GM12878 (cell line): ENCODE results near the gene SRCIN1. TPM values are rescaled to one million over a fixed set of nuclear protein-coding genes. Genes with fewer than 3 reads are reported as not detected.

Source experiments
- ATAC-seq: fragments of 200-7000 bp; cut with Tn5 transposase; 3 replicates; pipeline ENCODE4 v1.9.1; 2020; ENCODE audit warnings: mild to moderate bottlenecking, moderate library complexity
- BruUV-seq: library from RNA; stranded (reverse); fragments of 400-500 nt; replicated peaks from 2 replicates; lab custom pipeline; 2021; lab: Mats Ljungman, UMichigan
- CTCF ChIA-PET: fragments of 300-600 bp; sonication (Branson Sonifier 250); formaldehyde crosslinking; extraction: SDS; loops from one replicate; lab custom pipeline; 2021; ENCODE audit warnings: inconsistent platforms; lab: Yijun Ruan, JAX
- POLR2A ChIA-PET: fragments of 350-600 bp; formaldehyde crosslinking; extraction: SDS; loops from one replicate; lab custom pipeline; 2021; ENCODE audit warnings: inconsistent platforms; lab: Charles Lee
- RAD21 ChIA-PET: fragments of 300-600 bp; sonication (Branson Sonifier 250); formaldehyde crosslinking; loops from one replicate; lab custom pipeline; 2023; ENCODE audit warnings: antibody characterized with exemption; ENCODE audit not compliant: unreplicated experiment; lab: Charles Lee
- SMC1A ChIA-PET: fragments of 300-600 bp; sonication (Branson Sonifier 250); formaldehyde crosslinking; loops from one replicate; lab custom pipeline; 2023; ENCODE audit not compliant: unreplicated experiment, uncharacterized antibody; lab: Charles Lee
- DNase-seq: peaks from one replicate; pipeline ENCODE4 v3.0.0-alpha.2; 2011; ENCODE audit warnings: low read depth, low spot score
- FAIRE-seq: peaks from 3 replicates; lab custom pipeline; 2011; peaks lifted over from hg19 to GRCh38; lab: Jason Lieb, UNC
- H2AFZ ChIP-seq: 2 replicates; pipeline ENCODE4 v1.6.0; 2011; ENCODE audit warnings: low read depth, low read length, control low read depth; ENCODE audit not compliant: control insufficient read depth
- H3K27ac ChIP-seq: 2 replicates; pipeline ENCODE4 v1.5.1; 2011; ENCODE audit warnings: control low read depth; ENCODE audit not compliant: control insufficient read depth, insufficient read depth
- H3K27me3 ChIP-seq, 2 experiments: replicated peaks in 1 of 2; 2 replicates each; pipeline versions ENCODE4 v1.6.0 to v1.6.1; 2011; ENCODE audit warnings: low read length in 1 of 2; ENCODE audit not compliant: control insufficient read depth in 2 of 2, insufficient read depth in 2 of 2
- H3K36me3 ChIP-seq, 2 experiments: 2 replicates each; pipeline ENCODE4 v1.5.1; 2011; ENCODE audit warnings: low read length in 1 of 2; ENCODE audit not compliant: control insufficient read depth in 2 of 2, insufficient read depth in 2 of 2
- H3K4me1 ChIP-seq: 2 replicates; pipeline ENCODE4 v1.6.1; 2011; ENCODE audit warnings: mild to moderate bottlenecking, low read length, moderate library complexity, mixed read lengths; ENCODE audit not compliant: control insufficient read depth, insufficient read depth
- H3K4me2 ChIP-seq: 2 replicates; pipeline ENCODE4 v1.6.0; 2011; ENCODE audit warnings: control low read depth; ENCODE audit not compliant: control insufficient read depth, insufficient read depth
- H3K4me3 ChIP-seq: fragments of 200-600 bp; sonication (generic); 2 replicates; pipeline ENCODE4 v1.5.1; 2016
- H3K79me2 ChIP-seq: 2 replicates; pipeline ENCODE4 v1.6.0; 2011; ENCODE audit warnings: low read length; ENCODE audit not compliant: control insufficient read depth, insufficient read depth
- H3K9ac ChIP-seq: 2 replicates; pipeline ENCODE4 v1.8.0; 2011; ENCODE audit warnings: low read length, control low read depth, mixed read lengths; ENCODE audit not compliant: control insufficient read depth, insufficient read depth
- H3K9me3 ChIP-seq: replicated peaks from 3 replicates; pipeline ENCODE4 v1.5.1; 2011; ENCODE audit warnings: mild to moderate bottlenecking, low read length; ENCODE audit not compliant: control insufficient read depth, insufficient read depth
- H4K20me1 ChIP-seq: 2 replicates; pipeline ENCODE4 v1.6.0; 2011; ENCODE audit not compliant: control insufficient read depth, insufficient read depth
- ASH2L ChIP-seq: fragments of 300-600, 200-600 bp; sonication (generic); IDR thresholded peaks from 2 replicates; pipeline ENCODE4 v1.6.1; 2017; ENCODE audit warnings: low read depth, mild to moderate bottlenecking, borderline replicate concordance
- ATF3 ChIP-seq: IDR thresholded peaks from 2 replicates; pipeline ENCODE4 v1.6.1; 2011; ENCODE audit warnings: low read depth, mild to moderate bottlenecking, low read length, moderate library complexity, borderline replicate concordance; ENCODE audit errors: extremely low read depth
- BRCA1 ChIP-seq: IDR thresholded peaks from 2 replicates; pipeline ENCODE4 v1.6.1; 2011; ENCODE audit warnings: low read depth, low read length, improper control_type of control experiment
- CUX1 ChIP-seq: IDR thresholded peaks from 2 replicates; pipeline ENCODE4 v1.6.1; 2012; ENCODE audit warnings: improper control_type of control experiment, low read depth, low read length; ENCODE audit not compliant: insufficient replicate concordance
- IRF3 ChIP-seq: fragments of 450-650 bp; IDR thresholded peaks from 2 replicates; pipeline ENCODE4 v1.6.1; 2014; ENCODE audit warnings: mild to moderate bottlenecking
- MYB ChIP-seq: fragments of 150-350 bp; IDR thresholded peaks from 2 replicates; pipeline ENCODE4 v1.6.1; 2014; ENCODE audit warnings: mild to moderate bottlenecking, low read depth, low read length, borderline replicate concordance
- MYC ChIP-seq: IDR thresholded peaks from 2 replicates; pipeline ENCODE4 v1.6.1; 2011; ENCODE audit warnings: mild to moderate bottlenecking, low read length, moderate library complexity, inconsistent platforms; ENCODE audit not compliant: insufficient read depth, insufficient replicate concordance, insufficient read length, severe bottlenecking
- NR2C1 ChIP-seq: fragments of 450-650 bp; IDR thresholded peaks from 2 replicates; pipeline ENCODE4 v1.6.1; 2017; ENCODE audit warnings: antibody characterized with exemption, mild to moderate bottlenecking, moderate library complexity
- PKNOX1 ChIP-seq: fragments of 450-650 bp; IDR thresholded peaks from 2 replicates; pipeline ENCODE4 v1.6.1; 2016; ENCODE audit warnings: mild to moderate bottlenecking
- SMAD5 ChIP-seq: IDR thresholded peaks from 2 replicates; pipeline ENCODE4 v1.6.1; 2016; ENCODE audit warnings: antibody characterized with exemption, low read depth
- SMC3 ChIP-seq: IDR thresholded peaks from 2 replicates; pipeline ENCODE4 v1.6.1; 2011; ENCODE audit warnings: low read length, improper control_type of control experiment, borderline replicate concordance
- SP1 ChIP-seq: IDR thresholded peaks from one replicate; pipeline ENCODE4 v1.6.1; 2011; ENCODE audit warnings: low read depth, low read length
- SREBF1 ChIP-seq: IDR thresholded peaks from 2 replicates; pipeline ENCODE4 v1.6.1; 2012; ENCODE audit warnings: mild to moderate bottlenecking, low read length
- TCF3 ChIP-seq: IDR thresholded peaks from 2 replicates; pipeline ENCODE4 v1.6.1; 2012; ENCODE audit warnings: low read depth, mild to moderate bottlenecking, low read length, borderline replicate concordance; ENCODE audit not compliant: insufficient read depth
- USF2 ChIP-seq: IDR thresholded peaks from 2 replicates; pipeline ENCODE4 v1.6.1; 2011; ENCODE audit warnings: low read depth, low read length, improper control_type of control experiment, borderline replicate concordance
- ZNF207 ChIP-seq: fragments of 450-650 bp; IDR thresholded peaks from 2 replicates; pipeline ENCODE4 v1.6.1; 2014; ENCODE audit warnings: antibody characterized with exemption, mild to moderate bottlenecking, borderline replicate concordance
- in situ Hi-C: fragments of 300-500 bp; cut with MboI; formaldehyde crosslinking; loops from 9 replicates; pipeline ENCODE4 v1.14.3; 2018; ENCODE audit warnings: mixed read lengths
- intact Hi-C: fragments of 100-400 bp; cut with micrococcal nuclease; formaldehyde crosslinking; loops from one replicate; pipeline ENCODE4 v1.14.2; 2022; ENCODE audit not compliant: unreplicated experiment
- polyA plus RNA-seq, 11 experiments: library from polyadenylated mRNA; depleted of rRNA in 4 of 11; unstranded in 6 of 11; stranded (reverse) in 5 of 11; fragments of >200 nt; fragmentation: Nextera tagmentation in 4 of 11; fragmentation: Illumina TruSeq in 1 of 11; extraction: Ambion mirVana in 4 of 11; extraction: Trizol in 1 of 11; gene quantifications; 1 replicate in 1 of 11; 2 replicates in 10 of 11; pipeline versions ENCODE4 v1.2.1 to v1.2.3, GENCODE V29; 2011 to 2016; ENCODE audit warnings: inconsistent platforms in 2 of 11, missing spikeins in 2 of 11, low read depth in 1 of 11
- total RNA-seq, 4 experiments: library from RNA; depleted of rRNA in 3 of 4; stranded (reverse); fragments of >200 nt in 3 of 4; fragmentation: Illumina TruSeq in 1 of 4; extraction: Trizol in 1 of 4; gene quantifications; 2 replicates each; pipeline versions ENCODE4 v1.2.1 to v1.2.3, GENCODE V29; 2013 to 2021

The SRCIN1 gene
- total and polyA plus RNA-seq, 10 of the 15 experiments (the other 5 are each of a cell fraction or from before 2014, with no cell fraction given): under 0.01 to 0.74 (median 0.20) TPM; not detected in 3

GRCh38 chr17:38592487-38592886 lies 13.3 kb downstream of the SRCIN1 start:
- H3K27me3 ChIP-seq: no peaks in the 10 kb centered on the region; a peak in 1 of 4 replicates
- intact Hi-C loops (no loop called here), in situ Hi-C loops (no loop called here)
- ChIA-PET CTCF (interaction anchor here (1.2 to 4.0 kb wide), 4 partner anchors 10 to 75 kb away, joined by 3 to 23 read pairs (median 4); no protein-coding TSS in a partner anchor), SMC1A (no interaction called here), POLR2A (no interaction called here), RAD21 (interaction anchor here (1.1 kb wide), 1 partner anchor 71 kb away, joined by 4 read pairs; no protein-coding TSS in a partner anchor)
- H3K27ac ChIP-seq: no peak overlapping the region
- no peak overlapping the region for H3K4me3 ChIP-seq
- H3K9me3 ChIP-seq: no peaks in the 10 kb centered on the region
- H2AFZ ChIP-seq: no peak overlapping the region
- H4K20me1 ChIP-seq: no peaks in the 10 kb centered on the region
- FAIRE-seq (no peak), ATAC-seq (no peak), DNase-seq (no peak)
- no peak overlapping the region for H3K9ac ChIP-seq
- H3K4me1 ChIP-seq: peaks cover 27% of the 10 kb centered on the region
- H3K79me2 ChIP-seq: no peaks in the 10 kb centered on the region
- H3K36me3 ChIP-seq: no peaks in the 10 kb centered on the region
- H3K4me2 ChIP-seq: peak overlapping the region; percentile 26
- BruUV-seq: no TSS peak
- no peak for TF ChIP-seq IRF3
- TF ChIP-seq ATF3: no peak
- no peak for TF ChIP-seq ASH2L
- no peak for TF ChIP-seq NR2C1
- no peak for TF ChIP-seq SMAD5
- TF ChIP-seq SREBF1: no peak
- TF ChIP-seq PKNOX1: no peak
- TF ChIP-seq MYB: no peak
- no peak for TF ChIP-seq BRCA1
- TF ChIP-seq TCF3: no peak
- TF ChIP-seq ZNF207: no peak
- TF ChIP-seq SMC3: no peak
- no peak for TF ChIP-seq CUX1
- no peak for TF ChIP-seq SP1
- no peak for TF ChIP-seq USF2
- TF ChIP-seq MYC: no peak
